GM13977 (cell line): Measurements from ENCODE around the gene VWC2L.

ENCODE experiments used
- DNase-seq: peaks from one replicate; pipeline ENCODE4 v3.0.0; 2012; ENCODE audit warnings: low spot score
- CTCF ChIP-seq: IDR thresholded peaks from 2 replicates; pipeline ENCODE4 v1.5.1; 2012; ENCODE audit warnings: mild to moderate bottlenecking, control low read depth; ENCODE audit not compliant: insufficient read depth; ENCODE audit errors: extremely low read depth, missing control alignments
- in situ Hi-C: fragments of 300-500 bp; cut with MboI; formaldehyde crosslinking; loops from one replicate; pipeline ENCODE4 v1.12.0; 2022; ENCODE audit warnings: low sequenced_read_pairs, low pct_unique_long_range_greater_than_20kb, mixed read lengths, inconsistent platforms; ENCODE audit not compliant: unreplicated experiment

The VWC2L gene

GRCh38 chr2:214515111-214515510 lies 104.3 kb downstream of the VWC2L start:
- DNase-seq, result no peak
- TF ChIP-seq CTCF, result no peak
- in situ Hi-C loops, result no loop called here

- in situ Hi-C loops, result no loop called here
- DNase-seq, result no peak
- no peak for TF ChIP-seq CTCF
Measured at GRCh38 chr2:214519258-214519818, 108.5 kb downstream of the VWC2L start.

GRCh38 chr2:214529021-214529420 lies 118.2 kb downstream of the VWC2L start:
- in situ Hi-C loops, result no loop called here
- no peak for DNase-seq
- no peak for TF ChIP-seq CTCF

- TF ChIP-seq CTCF, result no peak
- in situ Hi-C loops, result no loop called here
- DNase-seq, result no peak
Measured at GRCh38 chr2:214529514-214529913, 118.7 kb downstream of the VWC2L start.

- no peak for DNase-seq
- in situ Hi-C loops, result no loop called here
Measured at GRCh38 chr2:214533541-214533940, 122.7 kb downstream of the VWC2L start.

GRCh38 chr2:214536625-214537024 lies 125.8 kb downstream of the VWC2L start:
- TF ChIP-seq CTCF, result no peak
- DNase-seq, result no peak
- in situ Hi-C loops, result no loop called here

More at GRCh38 chr2:214533541-214533940, 122.7 kb downstream of the VWC2L start:
- TF ChIP-seq CTCF, result no peak

GRCh38 chr2:214537929-214538328 lies 127.1 kb downstream of the VWC2L start:
- TF ChIP-seq CTCF, result no peak
- DNase-seq, result no peak
- in situ Hi-C loops, result no loop called here
